ENCODE results near the gene PAGR1. TPM values are rescaled to one million over a fixed set of nuclear protein-coding genes. Genes with fewer than 3 reads are reported as not detected.

PAGR1 gene
- total and polyA plus RNA-seq, 2 of the 8 experiments (the other 6 are each of a cell fraction or from before 2014, with no cell fraction given), result 35.4 to 56.4 TPM

DNA sequence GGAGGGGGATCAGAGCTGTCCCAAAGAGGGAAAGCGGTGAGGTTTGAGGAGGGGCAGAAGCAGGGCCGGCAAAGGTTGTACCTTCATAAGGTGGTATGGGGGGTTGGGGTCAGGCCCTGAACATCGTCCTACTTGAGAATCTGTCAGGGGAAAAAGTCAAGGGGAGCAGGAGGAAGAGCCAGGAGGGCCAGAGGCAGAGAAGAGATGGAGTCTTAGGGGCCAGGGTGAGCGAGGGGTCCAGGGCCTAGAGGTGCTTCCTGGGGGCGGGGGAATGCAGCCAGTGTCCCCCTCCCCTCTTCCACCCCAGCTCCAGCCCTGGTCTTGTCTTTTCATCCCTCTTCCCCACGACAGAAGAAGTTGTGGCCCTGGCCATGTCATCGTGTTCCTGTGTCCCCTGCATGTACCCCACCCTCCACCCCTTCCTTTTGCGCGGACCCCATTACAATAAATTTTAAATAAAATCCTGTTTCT is 5.2 kb upstream of the PAGR1 start:
- peak in 1 of 2 experiments; percentile 61 for DNase-seq (ENCODE audit: low read depth in 1 of 2, low spot score in 2 of 2)
- Histone ChIP-seq H2AFZ (ENCODE audit: low read length) (no peak overlapping the region), H3K9me3 (ENCODE audit: insufficient read depth in 2 of 2, low read depth in 1 of 2, low read length in 1 of 2) (no peaks in the 10 kb centered on the region), H4K5ac (ENCODE audit: insufficient read length, low read depth, low read length) (peak overlapping the region; percentile 41), H3K56ac (replicated peaks; ENCODE audit: insufficient read length, low read depth, low read length) (no peak overlapping the region), H2BK15ac (ENCODE audit: low read length) (no peak overlapping the region), H3K4me3 (ENCODE audit: extremely low read depth in 1 of 4, insufficient read depth in 2 of 4, low read depth in 3 of 4, low read length in 4 of 4) (peak overlapping the region; percentile 1 to 85 (median 56); a peak in 5 of 8 replicates), H2BK20ac (ENCODE audit: low read length) (no peak overlapping the region), H3K27me3 (replicated peaks in 1 of 4; ENCODE audit: control insufficient read depth in 3 of 4, extremely low read depth in 1 of 4, insufficient read depth in 3 of 4, low read length in 3 of 4) (no peaks in the 10 kb centered on the region), H2BK12ac (ENCODE audit: low read depth, low read length) (no peak overlapping the region), H4K8ac (ENCODE audit: extremely low read depth, insufficient read depth, low read length) (no peak overlapping the region), H2AK5ac (ENCODE audit: low read depth, low read length) (no peak overlapping the region), H3K14ac (ENCODE audit: insufficient read length) (no peak overlapping the region), H3K23me2 (ENCODE audit: low read depth, low read length) (peaks cover 36% of the 10 kb centered on the region), H4K20me1 (replicated peaks in 1 of 2; ENCODE audit: control insufficient read depth in 1 of 2, insufficient read depth in 2 of 2, low read length in 2 of 2) (peaks cover 15 to 21% of the 10 kb centered on the region in 2 experiments), H3K4ac (replicated peaks; ENCODE audit: insufficient read length, low read depth, low read length) (no peak overlapping the region), H3K36me3 (ENCODE audit: control insufficient read depth in 2 of 4, insufficient read depth in 4 of 4, low read length in 3 of 4) (peaks cover 6 to 25% (median 10%) of the 10 kb centered on the region in 4 experiments), H3K79me1 (ENCODE audit: low read depth, low read length) (no peaks in the 10 kb centered on the region; the same call in 1 of the 2 replicates), H2BK120ac (replicated peaks; ENCODE audit: low read depth, low read length) (no peak overlapping the region), H3K18ac (ENCODE audit: extremely low read depth, low read length) (peak overlapping the region; percentile 44; the same call in 1 of the 2 replicates), H3K9ac (replicated peaks in 1 of 4; ENCODE audit: extremely low read depth in 1 of 4, low read depth in 3 of 4, low read length in 3 of 4) (no peak overlapping the region), H4K91ac (replicated peaks; ENCODE audit: insufficient read length, low read length) (no peak overlapping the region), H3K79me2 (ENCODE audit: control insufficient read depth in 1 of 2, insufficient read depth in 2 of 2, low read length in 2 of 2) (peaks cover 7 to 30% of the 10 kb centered on the region in 2 experiments), H3K4me2 (ENCODE audit: insufficient read depth in 1 of 2, low read depth in 2 of 2, low read length in 2 of 2) (peak overlapping the region; percentile 91 to 92), H3K23ac (ENCODE audit: insufficient read length) (no peak overlapping the region), H2BK5ac (ENCODE audit: low read depth, low read length) (peak overlapping the region; percentile 91; the same call in 1 of the 2 replicates), H3K4me1 (replicated peaks in 1 of 4; ENCODE audit: control insufficient read depth in 3 of 4, insufficient read depth in 4 of 4, low read length in 3 of 4) (peaks cover 0 to 52% (median 42%) of the 10 kb centered on the region in 4 experiments; a peak in 6 of 7 replicates), H3K27ac (ENCODE audit: low read depth, low read length) (no peak overlapping the region; the same call in 1 of the 2 replicates)
- TF ChIP-seq KDM1A (IDR thresholded peaks at IDR 0.05; ENCODE audit: borderline replicate concordance, low read length), result no peak
- peak; percentile 4; the same call in 1 of the 2 replicates for TF ChIP-seq SIX5 (IDR thresholded peaks at IDR 0.05; ENCODE audit: low read depth, low read length)
- no peak for TF ChIP-seq CBX5 (IDR thresholded peaks at IDR 0.05; ENCODE audit: low read depth, low read length)
- WGBS, 2 experiments (ENCODE audit: extremely low coverage in 1 of 2, insufficient coverage in 1 of 2, insufficient read length in 1 of 2, insufficient replicate concordance in 2 of 2, low coverage in 1 of 2, low lambda C conversion rate in 2 of 2, missing lambda C conversion rate in 1 of 2), result 10% methylated on average over 6 of the region's 9 CpGs; no CpG with 5 or more reads in 1 of the 2 experiments
- CTCF ChIA-PET (ENCODE audit: partially characterized antibody), result interaction anchor here (0.9 to 4.4 kb wide), 3 partner anchors 7 to 244 kb away, joined by 3 to 30 read pairs (median 3); partner anchors contain the start of genes MVP and PAGR1
- POLR2A ChIA-PET (ENCODE audit: partially characterized antibody), result interaction anchor here (0.7 to 2.3 kb wide), 11 partner anchors 11 to 242 kb away, joined by 3 to 21 read pairs (median 5); partner anchors contain the start of genes CDIPT, KIF22, MVP and QPRT
- FAIRE-seq, result no peak
